ENCODE measurements around the gene OR8D2. TPM values are rescaled to one million over a fixed set of nuclear protein-coding genes. Genes with fewer than 3 reads are reported as not detected.

OR8D2 gene
- total RNA-seq: not detected in 2 replicates

- no peak for TF ChIP-seq CTCF (IDR thresholded peaks at IDR 0.05; ENCODE audit: insufficient read depth, low read length, poor library complexity, severe bottlenecking)
- DNase-seq (ENCODE audit: low read depth): no peak
- no peak within 1 kb of the TSS for H3K4me3 ChIP-seq (ENCODE audit: low read depth, low read length)
Observed at GRCh38 chr11:124320097-124320496, at the start of gene OR8D2. Gene OR8D2, minus strand, starts transcription at chr11:124320197. Its CDS starts 0 bp downstream, at chr11:124320197.

GRCh38 chr11:124359566-124359965 is 39.6 kb upstream of the OR8D2 start:
- TF ChIP-seq CTCF (IDR thresholded peaks at IDR 0.05; ENCODE audit: insufficient read depth, low read length, poor library complexity, severe bottlenecking): no peak
- Histone ChIP-seq H3K36me3 (ENCODE audit: control insufficient read depth, insufficient read depth, low read length) (no peaks in the 10 kb centered on the region), H3K4me3 (ENCODE audit: low read depth, low read length) (no peak overlapping the region), H3K27me3 (ENCODE audit: control insufficient read depth, insufficient read depth, low read length) (no peaks in the 10 kb centered on the region)
- no peak for DNase-seq (ENCODE audit: low read depth)

More at GRCh38 chr11:124320097-124320496, at the start of gene OR8D2:
- Histone ChIP-seq H3K36me3 (ENCODE audit: control insufficient read depth, insufficient read depth, low read length) (no peaks in the 10 kb centered on the region), H3K27me3 (ENCODE audit: control insufficient read depth, insufficient read depth, low read length) (peaks cover 2% of the 10 kb centered on the region)

GRCh38 chr11:124346311-124346955 is 26.4 kb upstream of the OR8D2 start:
- DNase-seq (ENCODE audit: low read depth): no peak
- no peak overlapping the region for H3K4me3 ChIP-seq (ENCODE audit: low read depth, low read length)
- no peak for TF ChIP-seq CTCF (IDR thresholded peaks at IDR 0.05; ENCODE audit: insufficient read depth, low read length, poor library complexity, severe bottlenecking)
- H3K36me3 ChIP-seq (ENCODE audit: control insufficient read depth, insufficient read depth, low read length): no peaks in the 10 kb centered on the region
- no peaks in the 10 kb centered on the region for H3K27me3 ChIP-seq (ENCODE audit: control insufficient read depth, insufficient read depth, low read length)

GRCh38 chr11:124344346-124344745 is 24.3 kb upstream of the OR8D2 start:
- Histone ChIP-seq H3K27me3 (ENCODE audit: control insufficient read depth, insufficient read depth, low read length) (no peaks in the 10 kb centered on the region), H3K4me3 (ENCODE audit: low read depth, low read length) (no peak overlapping the region), H3K36me3 (ENCODE audit: control insufficient read depth, insufficient read depth, low read length) (no peaks in the 10 kb centered on the region)
- no peak for DNase-seq (ENCODE audit: low read depth)
- TF ChIP-seq CTCF (IDR thresholded peaks at IDR 0.05; ENCODE audit: insufficient read depth, low read length, poor library complexity, severe bottlenecking): no peak

- H3K4me3 ChIP-seq (ENCODE audit: low read depth, low read length): no peak overlapping the region
- H3K27me3 ChIP-seq (ENCODE audit: control insufficient read depth, insufficient read depth, low read length): no peaks in the 10 kb centered on the region
- TF ChIP-seq CTCF (IDR thresholded peaks at IDR 0.05; ENCODE audit: insufficient read depth, low read length, poor library complexity, severe bottlenecking): no peak
- H3K36me3 ChIP-seq (ENCODE audit: control insufficient read depth, insufficient read depth, low read length): no peaks in the 10 kb centered on the region
- no peak for DNase-seq (ENCODE audit: low read depth)
Observed at GRCh38 chr11:124340142-124340447, 20.1 kb upstream of the OR8D2 start.

All from kidney epithelial cell (primary cell).